Activated CD4-positive, CD25-positive, alpha-beta regulatory T cell treated with anti-CD3 and anti-CD28 coated beads, Interleukin-2, amount 50 U/mL, for 72 hours (primary cell): ENCODE data around the gene NABP2.

Experiments used
- DNase-seq: peaks from one replicate; pipeline ENCODE4 v3.0.0; 2021

Gene NABP2

GRCh38 chr12:56216461-56216860, 7.7 kb upstream of the NABP2 start:
- no peak for DNase-seq

DNA sequence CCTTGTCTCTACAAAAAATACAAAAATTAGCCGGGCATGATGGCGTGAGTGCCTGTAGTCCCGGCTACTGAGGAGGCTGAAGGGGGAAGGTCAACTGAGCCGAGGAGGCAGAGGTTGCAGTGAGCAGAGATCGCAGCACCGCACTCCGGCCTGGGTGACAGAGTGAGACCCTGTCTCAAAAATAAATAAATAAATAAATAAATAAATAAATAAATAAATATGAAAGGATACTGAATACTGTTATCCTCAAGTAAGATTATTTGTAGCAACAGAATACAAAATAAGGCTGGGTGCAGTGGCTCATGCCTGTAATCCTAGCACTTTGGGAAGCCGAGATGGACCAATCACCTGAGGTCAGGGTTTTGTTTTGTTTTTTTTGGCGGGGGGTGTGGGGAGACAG, 4.3 kb upstream of the NABP2 start:
- DNase-seq = no peak

DNA sequence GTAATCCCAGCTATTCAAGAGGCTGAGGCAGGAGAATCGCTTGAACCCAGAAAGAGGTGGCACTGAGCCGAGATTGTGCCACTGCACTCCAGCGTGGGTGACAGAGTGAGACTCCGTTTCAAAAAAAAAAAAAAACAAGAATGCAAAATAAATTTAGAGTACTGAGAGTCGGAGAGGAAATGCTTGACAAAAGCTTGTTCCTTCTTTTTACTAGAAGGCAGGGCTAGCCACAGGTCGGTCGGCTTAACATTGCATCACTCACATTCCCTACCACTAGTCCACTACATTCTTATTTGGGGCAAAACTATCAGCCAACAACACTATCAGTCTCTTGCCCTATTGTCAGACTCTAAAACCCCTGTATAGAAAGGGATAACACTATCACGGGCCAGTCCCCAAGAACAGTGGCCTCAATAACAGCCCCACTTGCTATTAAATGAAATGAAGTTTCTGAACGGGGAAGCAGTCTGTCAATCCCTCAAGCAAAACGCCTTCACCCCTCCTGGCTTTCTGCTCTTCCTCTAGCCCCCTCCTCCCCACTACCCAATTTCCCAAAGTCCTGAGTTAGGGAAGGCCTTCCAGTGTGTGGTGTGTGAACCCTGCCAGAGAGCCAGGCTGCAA, 3.4 kb upstream of the NABP2 start:
- DNase-seq = no peak

DNA sequence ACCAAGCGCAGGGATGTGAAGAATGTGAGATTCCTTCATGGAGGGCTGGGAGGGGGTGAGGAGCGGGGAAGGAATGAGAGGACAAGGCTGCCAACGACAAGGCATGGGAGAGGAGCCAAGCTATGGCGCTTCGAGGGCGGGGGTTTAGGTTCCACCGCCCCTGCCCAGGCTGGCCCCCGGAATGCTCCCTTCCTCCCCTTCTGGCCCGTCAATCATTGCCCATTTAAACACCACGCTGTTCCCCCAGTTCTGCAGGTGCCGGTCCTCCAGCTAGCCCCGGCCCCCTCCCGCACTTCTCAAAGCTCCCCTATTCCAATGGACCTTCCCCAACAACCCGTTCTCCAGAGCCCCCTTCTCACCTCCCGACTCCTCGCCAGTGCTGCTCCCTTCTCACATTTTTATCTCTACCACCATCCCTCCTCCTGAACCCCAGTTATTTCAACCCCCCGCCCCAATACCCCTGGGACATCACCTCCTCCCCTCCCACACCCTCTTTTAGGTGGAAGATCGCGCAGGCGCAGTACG, 2.8 kb upstream of the NABP2 start:
- DNase-seq = no peak

DNA sequence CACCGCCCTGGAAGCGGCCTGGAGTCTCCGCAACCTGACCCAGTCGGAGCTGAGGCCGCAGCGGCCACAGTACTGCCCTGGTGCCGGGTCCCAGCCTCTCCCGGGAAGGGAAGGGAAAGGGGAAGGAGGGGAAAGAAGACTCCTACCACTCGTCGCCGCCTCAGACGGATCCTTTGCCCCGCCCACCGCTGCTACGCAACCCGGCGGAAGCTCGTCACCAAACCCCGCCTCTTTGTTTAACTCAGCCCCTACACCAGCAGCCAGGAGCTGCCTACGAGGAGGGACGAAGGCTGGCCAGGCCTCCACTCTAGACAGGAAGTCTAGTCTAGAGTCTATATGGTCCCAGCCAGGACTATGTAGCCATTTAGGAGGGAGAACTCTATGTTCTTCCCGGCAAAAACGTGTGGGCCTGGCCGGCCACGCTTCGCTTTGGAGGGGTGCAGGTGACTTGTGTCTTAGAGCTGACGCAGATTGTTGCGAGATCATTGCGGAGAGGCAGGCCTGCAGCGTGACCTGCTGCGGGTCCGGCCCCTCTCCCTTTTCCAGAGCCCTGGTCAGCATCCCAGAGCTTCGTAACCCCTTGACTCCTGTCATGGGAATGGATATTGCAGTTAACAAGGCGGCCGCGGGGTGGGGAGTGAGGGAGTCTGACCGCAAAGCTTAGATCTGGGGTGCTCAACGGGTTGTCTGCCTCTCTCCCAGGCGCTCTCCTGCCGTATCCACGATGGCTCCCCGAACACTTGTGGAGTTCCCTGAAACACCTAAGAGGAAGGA, 2.2 kb upstream of the NABP2 start, which contains the start of gene RNF41:
TSS of gene RNF41 (minus strand) at position 166 of the 774 bp plus-strand sequence. CDS start 7,875 bp downstream, outside the sequence.
- peak; percentile 91 for DNase-seq

DNA sequence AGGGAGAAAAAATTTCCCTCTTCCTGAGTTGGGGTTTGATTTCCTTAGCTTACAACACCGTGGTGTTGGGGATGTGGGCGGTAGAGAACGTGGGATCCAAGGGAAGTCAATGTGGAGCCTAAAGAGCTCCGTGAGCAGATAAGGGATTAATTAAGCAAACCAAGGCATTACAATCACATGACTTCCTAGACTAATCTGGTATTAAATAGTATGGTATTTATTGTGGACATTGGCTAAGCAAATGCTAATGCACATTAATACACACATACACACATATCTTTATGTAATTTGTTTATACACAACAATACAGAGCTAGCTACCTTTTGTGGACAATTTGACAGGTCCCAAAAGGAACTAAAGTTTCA, 1.6 kb upstream of the NABP2 start:
- no peak for DNase-seq

GRCh38 chr12:56223571-56224101, 506 bp upstream of the NABP2 start:
- DNase-seq = no peak

DNA sequence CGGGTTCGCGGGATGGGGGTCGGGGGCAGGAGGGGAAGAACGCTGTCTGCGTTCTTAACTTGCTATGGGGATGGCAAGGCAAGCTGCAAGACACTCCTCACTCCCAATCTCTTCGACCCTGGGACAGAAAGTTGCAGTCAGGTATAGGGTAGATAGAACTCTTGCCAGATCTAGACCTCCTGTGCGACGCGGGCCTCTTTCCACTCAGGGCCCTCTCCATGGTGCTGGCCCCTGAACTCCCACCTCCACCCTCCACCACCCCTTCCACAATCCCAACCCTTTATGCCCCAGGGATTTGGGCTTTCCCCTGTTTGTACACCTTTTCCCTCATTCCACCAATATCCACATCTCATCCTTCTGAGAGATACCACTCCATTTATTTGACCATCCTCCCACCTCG, 812 bp downstream of the NABP2 start:
- DNase-seq = no peak

- no peak for DNase-seq
Measured at GRCh38 chr12:56229082-56229481, 4.9 kb downstream of the NABP2 start.

- DNase-seq = no peak
Measured at GRCh38 chr12:56229916-56230431, 5.8 kb downstream of the NABP2 start, which contains the start of gene SLC39A5. TSS of gene SLC39A5 (plus strand) at chr12:56230051. CDS start at chr12:56231275, 1,224 bp downstream.

- DNase-seq = no peak
Measured at GRCh38 chr12:56230432-56231183, 6.5 kb downstream of the NABP2 start.

- DNase-seq = no peak
Measured at GRCh38 chr12:56231184-56231582, 7.0 kb downstream of the NABP2 start.

DNA sequence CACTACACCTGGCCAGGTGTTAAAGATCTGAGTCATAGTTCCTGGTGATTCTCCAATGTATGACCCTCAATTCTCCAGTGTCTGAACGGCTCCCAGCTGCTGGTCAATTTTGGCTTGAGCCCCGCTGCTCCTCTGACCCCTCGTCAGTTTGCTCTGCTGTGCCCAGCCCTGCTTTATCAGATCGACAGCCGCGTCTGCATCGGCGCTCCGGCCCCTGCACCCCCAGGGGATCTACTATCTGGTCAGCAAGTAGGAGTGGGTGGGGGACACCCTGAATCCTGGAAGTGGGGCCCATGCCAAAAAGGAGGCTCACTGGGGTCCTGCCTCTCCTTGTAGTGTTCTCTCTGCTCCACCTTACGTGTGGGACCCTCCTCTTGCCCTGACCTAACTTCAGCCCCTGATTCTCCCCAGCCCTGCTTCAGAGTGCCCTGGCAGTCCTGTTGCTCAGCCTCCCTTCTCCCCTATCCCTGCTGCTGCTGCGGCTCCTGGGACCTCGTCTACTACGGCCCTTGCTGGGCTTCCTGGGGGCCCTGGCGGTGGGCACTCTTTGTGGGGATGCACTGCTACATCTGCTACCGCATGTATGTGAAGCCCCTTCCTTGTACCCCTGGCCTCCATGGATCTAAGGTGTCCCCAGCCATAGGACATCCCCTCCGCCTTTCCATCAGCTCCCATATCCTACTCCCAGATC, 10.7 kb downstream of the NABP2 start:
- no peak for DNase-seq

DNA sequence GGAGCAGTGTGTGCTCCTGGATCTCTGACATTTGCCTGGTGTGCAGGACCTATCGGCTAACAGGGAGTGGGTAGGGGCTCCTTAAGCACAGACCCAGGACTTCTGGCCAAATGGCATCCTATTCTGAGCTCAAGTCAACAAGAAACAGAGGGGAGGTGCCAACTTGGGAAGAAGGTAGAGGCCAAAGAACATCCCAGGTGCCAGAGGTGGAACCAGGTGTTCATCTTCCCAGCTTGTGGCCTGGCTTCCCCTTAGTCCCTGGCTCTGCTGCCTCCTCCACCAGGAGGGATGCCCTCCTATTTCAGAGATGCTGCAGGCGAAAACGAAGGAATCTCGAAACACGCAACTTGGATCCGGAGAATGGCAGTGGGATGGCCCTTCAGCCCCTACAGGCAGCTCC, 11.9 kb downstream of the NABP2 start:
- no peak for DNase-seq

GRCh38 chr12:56236985-56237384, 12.8 kb downstream of the NABP2 start:
- no peak for DNase-seq

DNA sequence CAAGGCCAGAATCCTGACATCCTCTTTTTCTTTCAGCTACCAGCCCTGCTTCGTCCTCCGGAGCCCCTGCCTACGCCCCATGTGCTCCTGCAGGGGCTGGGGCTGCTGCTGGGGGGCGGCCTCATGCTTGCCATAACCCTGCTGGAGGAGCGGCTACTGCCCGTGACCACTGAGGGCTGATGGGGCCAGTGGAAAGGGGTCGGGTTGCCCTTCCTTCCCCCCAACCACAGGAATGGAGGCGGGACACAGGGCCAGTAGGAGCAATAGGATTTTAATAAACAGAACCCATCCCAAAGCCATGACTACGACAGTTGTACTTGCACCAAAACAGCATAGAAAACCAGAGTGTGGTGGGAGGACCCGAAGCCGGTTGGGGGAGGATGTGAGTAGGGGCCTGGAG, 13.4 kb downstream of the NABP2 start:
- DNase-seq = no peak

DNA sequence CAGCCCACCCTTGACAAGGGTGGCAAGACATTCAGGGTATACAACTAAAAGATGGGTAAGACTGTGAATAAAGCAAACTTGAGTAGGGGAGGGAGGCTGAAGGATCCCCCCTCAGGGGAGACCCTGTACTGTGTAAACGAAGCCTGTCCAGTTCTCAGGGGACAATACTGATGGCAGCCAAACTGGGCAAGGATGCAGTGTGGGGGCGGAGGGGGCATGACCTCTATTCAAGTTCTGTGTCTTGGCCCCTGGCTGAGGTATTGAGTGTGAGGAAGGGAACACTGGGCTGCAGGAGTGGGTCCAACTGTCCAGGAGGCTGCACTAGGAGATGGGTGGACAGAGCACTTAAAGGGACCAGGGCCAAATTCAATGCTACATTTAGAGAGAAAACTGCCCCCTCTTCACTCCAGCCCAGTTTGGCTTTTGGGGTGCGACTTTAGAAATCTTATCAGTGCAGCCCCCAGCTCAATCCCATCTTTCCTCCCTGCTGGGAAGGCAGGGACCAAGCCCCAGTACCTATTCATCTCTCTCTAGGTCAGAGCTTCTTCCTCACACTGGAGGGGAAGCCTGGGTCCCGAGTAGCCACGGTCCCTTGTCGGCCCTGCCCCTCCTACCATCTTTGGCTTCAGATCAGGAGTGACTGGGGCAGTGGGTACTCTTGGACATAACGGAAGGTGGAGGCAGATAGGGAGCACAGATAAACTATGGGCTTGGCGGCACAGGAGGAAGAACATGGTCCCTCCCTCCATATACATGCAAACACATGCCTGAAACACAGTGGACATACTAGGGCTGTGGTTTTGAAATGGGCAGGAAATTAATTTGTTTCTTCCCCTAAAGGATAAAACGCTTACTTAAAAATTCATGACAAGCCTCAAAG, 17.5 kb downstream of the NABP2 start:
- DNase-seq = no peak

DNA sequence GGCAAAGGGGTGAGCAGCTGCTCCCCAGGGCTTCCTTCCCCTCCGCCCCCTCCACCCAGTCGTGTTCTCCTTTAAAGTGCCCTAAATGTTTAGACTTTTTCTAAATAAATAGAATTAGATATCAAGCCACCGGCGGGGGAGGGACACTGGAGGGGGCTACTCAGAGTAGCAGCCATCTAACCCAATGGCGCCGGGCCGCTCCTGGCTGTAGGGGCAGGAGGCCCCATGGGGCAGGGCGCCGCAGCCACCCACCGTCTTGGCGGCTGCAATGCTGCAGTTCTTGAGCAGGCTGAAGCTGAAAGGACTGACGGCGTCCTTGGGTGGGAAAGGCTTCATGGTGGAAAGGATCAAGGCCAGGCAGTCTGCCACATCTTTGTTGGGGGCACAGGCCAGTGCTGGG, 18.8 kb downstream of the NABP2 start:
- no peak for DNase-seq

GRCh38 chr12:56243731-56244181, 19.6 kb downstream of the NABP2 start:
- no peak for DNase-seq

DNA sequence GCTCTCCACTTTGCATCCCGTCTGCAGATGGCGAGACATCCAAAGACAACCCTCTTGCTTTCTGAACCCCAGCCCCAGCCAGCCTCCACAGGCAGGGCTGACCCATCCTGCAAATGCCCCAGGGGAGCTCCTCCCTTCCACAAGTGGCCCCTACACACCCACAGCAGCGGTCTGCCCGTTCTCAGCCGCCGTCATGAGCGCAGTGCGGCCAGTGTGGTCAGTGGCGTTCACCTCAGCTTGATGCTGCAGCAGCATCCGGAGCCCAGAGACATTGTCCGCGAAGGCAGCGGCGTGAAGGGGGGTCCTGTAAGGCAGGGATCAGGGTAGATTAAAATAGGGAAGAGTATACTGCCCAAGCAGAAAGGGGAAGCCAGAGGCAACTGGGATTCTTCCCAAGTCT, 20.4 kb downstream of the NABP2 start:
- DNase-seq = no peak

- no peak for DNase-seq
Measured at GRCh38 chr12:56247923-56248322, 23.8 kb downstream of the NABP2 start.
